SU-DHL-6 (cell line): ENCODE results near the gene CELSR3.
A peak's percentile ranks its signal among the peaks of the same experiment; 100 is the strongest.

Experiments
- H2AFZ ChIP-seq: fragments of 200-600 bp; sonication (generic); 2 replicates; pipeline ENCODE4 v1.6.1; 2014; ENCODE audit warnings: low read depth, mild to moderate bottlenecking, moderate library complexity, mixed read lengths, antibody characterized with exemption, low read length; ENCODE audit not compliant: severe bottlenecking
- H3F3A ChIP-seq: fragments of 200-600 bp; shearing (Covaris generic); 2 replicates; pipeline ENCODE4 v1.6.0; 2016; ENCODE audit warnings: antibody characterized with exemption, mild to moderate bottlenecking; ENCODE audit not compliant: insufficient read depth
- H3K27ac ChIP-seq: fragments of 200-600 bp; sonication (generic); 2 replicates; pipeline ENCODE4 v1.5.1; 2016; ENCODE audit warnings: low read depth, mild to moderate bottlenecking, low read length, moderate library complexity, mixed read lengths
- H3K27me3 ChIP-seq: fragments of 200-600 bp; sonication (generic), shearing (Covaris generic); 2 replicates; pipeline ENCODE4 v1.6.0; 2014; ENCODE audit warnings: mild to moderate bottlenecking, low read length
- H3K36me3 ChIP-seq: fragments of 200-600 bp; sonication (generic); 2 replicates; pipeline ENCODE4 v1.6.1; 2014; ENCODE audit warnings: mild to moderate bottlenecking, low read length, mixed read lengths
- H3K4me2 ChIP-seq: fragments of 300-600, 200-600 bp; shearing (Covaris generic), sonication (generic); 2 replicates; pipeline ENCODE4 v1.6.0; 2014; ENCODE audit warnings: low read length, low read depth, mild to moderate bottlenecking; ENCODE audit not compliant: poor library complexity, severe bottlenecking
- H3K4me3 ChIP-seq: fragments of 200-600 bp; sonication (generic); 2 replicates; pipeline ENCODE4 v1.5.1; 2014; ENCODE audit warnings: antibody characterized with exemption, low read length, mild to moderate bottlenecking, mixed read lengths; ENCODE audit not compliant: insufficient read depth, poor library complexity, severe bottlenecking
- H3K79me2 ChIP-seq: fragments of 200-600 bp; sonication (generic); 2 replicates; pipeline ENCODE4 v1.6.1; 2014; ENCODE audit warnings: mild to moderate bottlenecking, low read length, moderate library complexity; ENCODE audit not compliant: insufficient read depth
- H3K9ac ChIP-seq: fragments of 200-600 bp; sonication (generic); 2 replicates; pipeline ENCODE4 v1.7.0; 2014; ENCODE audit warnings: mild to moderate bottlenecking, low read length
- H3K9me2 ChIP-seq: fragments of 200-600 bp; sonication (generic); replicated peaks from 2 replicates; pipeline ENCODE4 v1.6.1; 2014; ENCODE audit warnings: low read length; ENCODE audit not compliant: insufficient read depth
- H3K9me3 ChIP-seq: fragments of 200-600 bp; sonication (generic); 2 replicates; pipeline ENCODE4 v1.6.1; 2014; ENCODE audit warnings: low read length, mixed read lengths; ENCODE audit not compliant: insufficient read depth
- H4K20me1 ChIP-seq: fragments of 200-600 bp; sonication (generic); 2 replicates; pipeline ENCODE4 v1.6.1; 2014; ENCODE audit warnings: low read depth, mild to moderate bottlenecking, antibody characterized with exemption, low read length, moderate library complexity, mixed read lengths
- EZH2phosphoT487 ChIP-seq: fragments of 200-600 bp; sonication (generic), shearing (Covaris generic); conservative IDR thresholded peaks from 2 replicates; pipeline ENCODE4 v1.6.1; 2018; ENCODE audit warnings: mild to moderate bottlenecking, antibody characterized with exemption, low read length, moderate library complexity, mixed read lengths
- TF ChIP-seq, protein P1 (sequence below): fragments of 200-600 bp; sonication (generic); IDR thresholded peaks from one replicate; pipeline ENCODE4 v1.5.1; 2017; ENCODE audit warnings: antibody characterized with exemption, mild to moderate bottlenecking, low read length, moderate library complexity; ENCODE audit not compliant: insufficient read depth, poor library complexity, severe bottlenecking

The CELSR3 gene, protein sequence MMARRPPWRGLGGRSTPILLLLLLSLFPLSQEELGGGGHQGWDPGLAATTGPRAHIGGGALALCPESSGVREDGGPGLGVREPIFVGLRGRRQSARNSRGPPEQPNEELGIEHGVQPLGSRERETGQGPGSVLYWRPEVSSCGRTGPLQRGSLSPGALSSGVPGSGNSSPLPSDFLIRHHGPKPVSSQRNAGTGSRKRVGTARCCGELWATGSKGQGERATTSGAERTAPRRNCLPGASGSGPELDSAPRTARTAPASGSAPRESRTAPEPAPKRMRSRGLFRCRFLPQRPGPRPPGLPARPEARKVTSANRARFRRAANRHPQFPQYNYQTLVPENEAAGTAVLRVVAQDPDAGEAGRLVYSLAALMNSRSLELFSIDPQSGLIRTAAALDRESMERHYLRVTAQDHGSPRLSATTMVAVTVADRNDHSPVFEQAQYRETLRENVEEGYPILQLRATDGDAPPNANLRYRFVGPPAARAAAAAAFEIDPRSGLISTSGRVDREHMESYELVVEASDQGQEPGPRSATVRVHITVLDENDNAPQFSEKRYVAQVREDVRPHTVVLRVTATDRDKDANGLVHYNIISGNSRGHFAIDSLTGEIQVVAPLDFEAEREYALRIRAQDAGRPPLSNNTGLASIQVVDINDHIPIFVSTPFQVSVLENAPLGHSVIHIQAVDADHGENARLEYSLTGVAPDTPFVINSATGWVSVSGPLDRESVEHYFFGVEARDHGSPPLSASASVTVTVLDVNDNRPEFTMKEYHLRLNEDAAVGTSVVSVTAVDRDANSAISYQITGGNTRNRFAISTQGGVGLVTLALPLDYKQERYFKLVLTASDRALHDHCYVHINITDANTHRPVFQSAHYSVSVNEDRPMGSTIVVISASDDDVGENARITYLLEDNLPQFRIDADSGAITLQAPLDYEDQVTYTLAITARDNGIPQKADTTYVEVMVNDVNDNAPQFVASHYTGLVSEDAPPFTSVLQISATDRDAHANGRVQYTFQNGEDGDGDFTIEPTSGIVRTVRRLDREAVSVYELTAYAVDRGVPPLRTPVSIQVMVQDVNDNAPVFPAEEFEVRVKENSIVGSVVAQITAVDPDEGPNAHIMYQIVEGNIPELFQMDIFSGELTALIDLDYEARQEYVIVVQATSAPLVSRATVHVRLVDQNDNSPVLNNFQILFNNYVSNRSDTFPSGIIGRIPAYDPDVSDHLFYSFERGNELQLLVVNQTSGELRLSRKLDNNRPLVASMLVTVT (N-terminal part only)

DNA sequence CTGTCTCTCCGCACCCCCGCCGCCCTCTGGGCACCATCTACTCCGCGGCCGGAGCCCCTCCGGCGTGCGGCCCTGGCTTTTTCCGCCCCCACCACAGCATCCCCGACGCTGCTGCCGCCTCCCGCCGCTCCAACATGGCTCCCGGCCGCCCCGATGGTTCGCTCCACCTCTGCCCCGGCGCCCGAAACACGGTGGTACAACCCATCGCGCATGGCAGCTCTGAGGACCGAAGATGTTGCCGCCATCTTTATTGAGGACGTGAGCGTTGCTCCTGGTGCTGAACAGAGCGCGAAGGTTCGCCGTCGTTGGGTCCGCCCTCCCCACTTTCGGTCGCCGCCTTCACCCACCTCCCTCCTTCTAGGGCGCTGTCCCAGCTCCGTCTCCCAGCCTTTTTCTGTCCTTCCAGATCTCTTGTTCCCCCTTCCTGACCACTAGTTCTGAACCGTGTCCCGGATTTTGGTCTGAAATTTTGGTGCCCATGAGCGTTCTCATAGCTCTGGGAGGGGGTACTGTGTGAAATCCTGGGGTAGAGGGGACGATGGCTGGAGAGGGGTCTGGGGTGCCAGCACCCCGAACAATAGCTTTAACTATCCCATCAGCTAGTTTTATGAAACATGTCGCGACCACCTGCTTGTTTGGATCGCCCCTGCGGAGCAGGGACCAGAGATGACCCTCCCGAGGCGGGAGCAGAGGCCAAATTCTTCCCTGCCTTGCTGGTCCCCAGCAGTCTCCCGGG, at the start of gene CELSR3:
Gene CELSR3, minus strand, starts transcription at position 134 of the 736 bp plus-strand sequence. CDS start 252 bp downstream, outside the sequence.
- TF ChIP-seq, protein P1, sequence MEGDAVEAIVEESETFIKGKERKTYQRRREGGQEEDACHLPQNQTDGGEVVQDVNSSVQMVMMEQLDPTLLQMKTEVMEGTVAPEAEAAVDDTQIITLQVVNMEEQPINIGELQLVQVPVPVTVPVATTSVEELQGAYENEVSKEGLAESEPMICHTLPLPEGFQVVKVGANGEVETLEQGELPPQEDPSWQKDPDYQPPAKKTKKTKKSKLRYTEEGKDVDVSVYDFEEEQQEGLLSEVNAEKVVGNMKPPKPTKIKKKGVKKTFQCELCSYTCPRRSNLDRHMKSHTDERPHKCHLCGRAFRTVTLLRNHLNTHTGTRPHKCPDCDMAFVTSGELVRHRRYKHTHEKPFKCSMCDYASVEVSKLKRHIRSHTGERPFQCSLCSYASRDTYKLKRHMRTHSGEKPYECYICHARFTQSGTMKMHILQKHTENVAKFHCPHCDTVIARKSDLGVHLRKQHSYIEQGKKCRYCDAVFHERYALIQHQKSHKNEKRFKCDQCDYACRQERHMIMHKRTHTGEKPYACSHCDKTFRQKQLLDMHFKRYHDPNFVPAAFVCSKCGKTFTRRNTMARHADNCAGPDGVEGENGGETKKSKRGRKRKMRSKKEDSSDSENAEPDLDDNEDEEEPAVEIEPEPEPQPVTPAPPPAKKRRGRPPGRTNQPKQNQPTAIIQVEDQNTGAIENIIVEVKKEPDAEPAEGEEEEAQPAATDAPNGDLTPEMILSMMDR: no peak
- no peak for TF ChIP-seq EZH2phosphoT487
- peak within 1 kb of the TSS; percentile 60 for H3K9ac ChIP-seq

DNA sequence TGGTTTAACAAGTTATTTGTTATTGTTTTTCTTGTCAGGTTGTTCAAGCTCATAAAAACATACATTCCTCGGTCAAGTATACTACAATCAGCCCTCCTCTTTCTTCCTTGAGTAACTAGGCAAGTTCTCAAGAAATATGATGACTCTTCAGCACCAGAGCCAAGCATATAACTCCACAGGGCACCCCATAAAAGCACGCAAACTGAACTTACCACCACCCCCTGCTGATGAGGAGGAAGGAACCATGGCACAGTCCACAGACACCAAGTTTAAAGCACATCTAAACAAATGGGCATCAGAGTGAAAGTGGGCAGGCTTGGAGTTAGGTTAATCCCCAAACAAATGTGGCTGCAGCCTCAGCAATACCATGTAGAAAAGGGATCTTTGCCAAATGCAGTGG, 49.0 kb upstream of the CELSR3 start:
- no peaks in the 10 kb centered on the region for H3K9me2 ChIP-seq
- H3K79me2 ChIP-seq: peaks cover 98% of the 10 kb centered on the region
- 0 out of 2 replicates have a peak, but pooled peaks cover 6% of the 10 kb centered on the region for H3F3A ChIP-seq
- peaks cover 10% of the 10 kb centered on the region; the same call in 1 of the 2 replicates for H3K36me3 ChIP-seq
- no peak overlapping the region for H3K4me3 ChIP-seq
- TF ChIP-seq EZH2phosphoT487: no peak
- TF ChIP-seq, protein P1: no peak
- no peak overlapping the region for H3K27ac ChIP-seq
- H3K9ac ChIP-seq: no peak overlapping the region
- H3K9me3 ChIP-seq: no peaks in the 10 kb centered on the region
- no peak overlapping the region for H3K4me2 ChIP-seq
- peaks cover 5% of the 10 kb centered on the region; the same call in 1 of the 2 replicates for H4K20me1 ChIP-seq
- H3K27me3 ChIP-seq: no peaks in the 10 kb centered on the region
- no peak overlapping the region for H2AFZ ChIP-seq

More for the DNA sequence above, at the start of gene CELSR3:
- H3K79me2 ChIP-seq: no peaks in the 10 kb centered on the region
- no peaks in the 10 kb centered on the region for H4K20me1 ChIP-seq
- no peaks in the 10 kb centered on the region for H3K36me3 ChIP-seq
- H3K9me2 ChIP-seq: no peaks in the 10 kb centered on the region
- H3K27ac ChIP-seq: peak within 1 kb of the TSS; percentile 57
- H3K4me3 ChIP-seq: peak within 1 kb of the TSS; percentile 49
- H3K4me2 ChIP-seq: peak within 1 kb of the TSS; percentile 47
- H3F3A ChIP-seq: 0 out of 2 replicates have a peak, but pooled peaks cover 6% of the 10 kb centered on the region
- H3K9me3 ChIP-seq: no peaks in the 10 kb centered on the region
- no peaks in the 10 kb centered on the region for H3K27me3 ChIP-seq
- H2AFZ ChIP-seq: peak within 1 kb of the TSS; percentile 4

DNA sequence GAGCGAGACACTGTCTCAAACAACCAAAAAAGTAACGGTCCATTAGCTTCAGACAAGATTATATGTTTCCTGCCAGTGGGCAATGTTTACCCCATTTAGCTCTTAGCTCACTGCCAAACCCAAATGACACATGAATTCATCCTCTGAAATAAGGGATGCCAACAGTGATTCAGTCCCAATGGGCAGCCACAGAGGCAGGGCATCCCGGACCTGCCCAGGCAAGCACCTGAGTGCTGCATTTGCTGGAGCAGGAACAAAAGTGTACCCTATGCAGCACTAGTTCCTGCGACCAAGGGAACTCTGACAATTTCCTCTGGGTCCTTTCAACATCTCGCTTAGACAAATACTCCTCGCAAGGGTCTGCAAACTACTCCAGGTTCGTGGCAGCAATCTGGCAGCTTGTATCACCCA, 46.4 kb upstream of the CELSR3 start:
- no peak for TF ChIP-seq EZH2phosphoT487
- TF ChIP-seq, protein P1: no peak
- Histone ChIP-seq H3K9me2 (no peaks in the 10 kb centered on the region), H3K4me3 (no peak overlapping the region), H3F3A (0 out of 2 replicates have a peak, but pooled peaks cover 6% of the 10 kb centered on the region), H3K36me3 (peaks cover 6% of the 10 kb centered on the region; the same call in 1 of the 2 replicates), H3K27me3 (no peaks in the 10 kb centered on the region), H3K4me2 (no peak overlapping the region), H3K9ac (no peak overlapping the region), H4K20me1 (peaks cover 5% of the 10 kb centered on the region; the same call in 1 of the 2 replicates), H3K9me3 (no peaks in the 10 kb centered on the region), H3K27ac (peak overlapping the region; percentile 31; the same call in 1 of the 2 replicates), H2AFZ (no peak overlapping the region), H3K79me2 (peaks cover 97% of the 10 kb centered on the region)
